ENCODE data around the gene CNTNAP5.

CNTNAP5 gene

DNA sequence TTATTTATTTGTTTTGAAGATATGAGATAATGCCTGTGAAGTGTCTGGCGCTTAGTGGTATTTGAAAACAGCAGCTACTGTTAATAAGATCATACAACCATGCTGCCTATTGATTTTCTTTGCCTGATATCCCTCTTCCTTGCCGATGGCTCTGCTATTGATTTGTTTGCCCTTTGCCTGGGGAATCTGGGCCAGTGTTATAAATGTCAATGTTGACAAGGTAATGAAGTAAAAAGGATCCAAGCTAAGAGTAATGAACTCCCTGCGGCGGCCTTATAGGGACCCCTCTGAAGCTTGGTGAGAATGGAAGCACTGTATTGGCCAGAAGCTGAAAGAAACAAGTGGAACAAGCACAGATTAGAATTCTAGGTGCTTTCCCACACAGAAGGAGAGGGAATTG, 854.6 kb downstream of the CNTNAP5 start:
- DNase-seq (ENCODE audit: low read depth) = no peak
- H3K4me3 ChIP-seq (ENCODE audit: low read depth, low read length) = no peak overlapping the region
- TF ChIP-seq, protein P1, sequence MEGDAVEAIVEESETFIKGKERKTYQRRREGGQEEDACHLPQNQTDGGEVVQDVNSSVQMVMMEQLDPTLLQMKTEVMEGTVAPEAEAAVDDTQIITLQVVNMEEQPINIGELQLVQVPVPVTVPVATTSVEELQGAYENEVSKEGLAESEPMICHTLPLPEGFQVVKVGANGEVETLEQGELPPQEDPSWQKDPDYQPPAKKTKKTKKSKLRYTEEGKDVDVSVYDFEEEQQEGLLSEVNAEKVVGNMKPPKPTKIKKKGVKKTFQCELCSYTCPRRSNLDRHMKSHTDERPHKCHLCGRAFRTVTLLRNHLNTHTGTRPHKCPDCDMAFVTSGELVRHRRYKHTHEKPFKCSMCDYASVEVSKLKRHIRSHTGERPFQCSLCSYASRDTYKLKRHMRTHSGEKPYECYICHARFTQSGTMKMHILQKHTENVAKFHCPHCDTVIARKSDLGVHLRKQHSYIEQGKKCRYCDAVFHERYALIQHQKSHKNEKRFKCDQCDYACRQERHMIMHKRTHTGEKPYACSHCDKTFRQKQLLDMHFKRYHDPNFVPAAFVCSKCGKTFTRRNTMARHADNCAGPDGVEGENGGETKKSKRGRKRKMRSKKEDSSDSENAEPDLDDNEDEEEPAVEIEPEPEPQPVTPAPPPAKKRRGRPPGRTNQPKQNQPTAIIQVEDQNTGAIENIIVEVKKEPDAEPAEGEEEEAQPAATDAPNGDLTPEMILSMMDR (IDR thresholded peaks at IDR 0.05; ENCODE audit: control insufficient read depth, extremely low read depth, insufficient read depth) = no peak

DNA sequence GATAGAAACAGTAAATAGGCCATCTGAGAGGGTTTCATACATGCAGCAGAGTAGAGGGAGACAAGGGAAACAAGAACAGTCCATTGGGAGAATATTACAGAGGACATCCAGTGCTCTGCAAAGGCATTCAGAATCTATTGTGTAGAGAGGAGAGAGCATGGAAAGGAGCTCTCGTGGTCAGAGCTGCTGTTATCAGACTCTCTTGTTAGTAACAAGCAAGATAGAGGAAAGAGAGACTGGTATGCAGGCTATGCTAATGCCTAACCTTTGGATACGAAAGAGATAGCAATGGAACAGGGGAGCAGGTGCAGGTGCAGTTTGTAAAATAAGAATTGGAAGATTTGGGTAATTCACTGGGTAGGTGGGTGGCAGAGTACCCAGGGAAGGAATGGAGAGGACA, 855.9 kb downstream of the CNTNAP5 start:
- DNase-seq (ENCODE audit: low read depth) = no peak
- H3K4me3 ChIP-seq (ENCODE audit: low read depth, low read length) = no peak overlapping the region

DNA sequence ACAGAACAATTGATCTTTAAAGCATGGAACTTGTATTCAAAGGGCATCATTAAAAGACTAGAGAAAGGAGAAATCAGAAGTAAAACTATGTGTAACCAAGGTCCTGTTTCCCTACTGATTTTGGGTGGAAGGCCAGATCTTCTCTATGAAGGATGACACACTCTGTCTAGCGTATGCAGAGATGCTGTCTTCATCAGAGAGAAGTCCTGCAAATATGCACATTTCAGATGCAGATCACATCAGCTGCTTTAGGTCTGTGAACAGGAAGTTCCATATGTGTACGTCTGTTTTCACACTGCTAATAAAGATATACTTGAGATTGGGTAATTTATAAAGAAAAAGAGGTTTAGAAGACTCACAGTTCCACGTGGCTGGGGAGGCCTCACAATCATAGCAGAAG, 857.3 kb downstream of the CNTNAP5 start:
- H3K4me3 ChIP-seq (ENCODE audit: low read depth, low read length) = no peak overlapping the region
- no peak for DNase-seq (ENCODE audit: low read depth)
- TF ChIP-seq, protein P1 (IDR thresholded peaks at IDR 0.05; ENCODE audit: control insufficient read depth, extremely low read depth, insufficient read depth) = no peak

More for the DNA sequence above, 855.9 kb downstream of the CNTNAP5 start:
- TF ChIP-seq, protein P1 (IDR thresholded peaks at IDR 0.05; ENCODE audit: control insufficient read depth, extremely low read depth, insufficient read depth) = no peak

DNA sequence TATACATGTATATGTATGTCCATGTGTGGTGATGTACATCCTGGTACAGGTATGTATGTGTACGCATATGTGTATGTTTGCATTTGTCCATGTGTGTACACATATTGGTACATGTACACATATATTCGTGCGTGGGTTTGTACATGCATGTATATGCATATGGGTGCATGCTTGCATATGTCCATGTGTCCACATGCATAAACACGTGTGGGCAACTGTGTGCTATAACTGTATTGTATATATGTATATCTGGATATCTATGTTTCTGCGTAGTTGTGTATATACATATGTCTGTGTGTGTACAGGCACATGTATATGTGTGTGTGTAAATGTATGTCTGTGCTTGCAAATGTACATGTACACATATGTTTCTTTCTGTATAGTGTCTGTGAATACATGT, 858.5 kb downstream of the CNTNAP5 start:
- no peak overlapping the region for H3K4me3 ChIP-seq (ENCODE audit: low read depth, low read length)
- DNase-seq (ENCODE audit: low read depth) = no peak
- TF ChIP-seq, protein P1 (IDR thresholded peaks at IDR 0.05; ENCODE audit: control insufficient read depth, extremely low read depth, insufficient read depth) = no peak

DNA sequence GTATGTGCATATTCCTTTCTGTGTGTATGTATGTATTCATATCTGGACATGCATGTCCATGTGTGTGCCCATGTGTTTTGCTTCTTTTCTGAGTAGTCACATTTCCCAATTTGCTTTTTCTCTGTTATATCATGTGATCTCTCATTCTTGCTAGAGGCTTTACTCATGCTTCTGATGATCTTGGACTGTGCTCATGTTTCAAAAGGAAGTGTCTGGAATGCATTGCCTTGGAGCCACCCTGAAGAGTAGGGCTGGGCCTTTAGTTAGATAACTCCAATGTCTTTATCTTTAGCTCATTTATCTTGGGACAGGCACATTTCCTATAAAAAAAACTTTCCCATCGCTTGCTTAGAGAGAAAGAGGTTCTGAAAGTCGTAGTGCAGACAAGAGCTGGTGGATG, 859.2 kb downstream of the CNTNAP5 start:
- no peak overlapping the region for H3K4me3 ChIP-seq (ENCODE audit: low read depth, low read length)
- DNase-seq (ENCODE audit: low read depth) = no peak
- TF ChIP-seq, protein P1 (IDR thresholded peaks at IDR 0.05; ENCODE audit: control insufficient read depth, extremely low read depth, insufficient read depth) = no peak

DNA sequence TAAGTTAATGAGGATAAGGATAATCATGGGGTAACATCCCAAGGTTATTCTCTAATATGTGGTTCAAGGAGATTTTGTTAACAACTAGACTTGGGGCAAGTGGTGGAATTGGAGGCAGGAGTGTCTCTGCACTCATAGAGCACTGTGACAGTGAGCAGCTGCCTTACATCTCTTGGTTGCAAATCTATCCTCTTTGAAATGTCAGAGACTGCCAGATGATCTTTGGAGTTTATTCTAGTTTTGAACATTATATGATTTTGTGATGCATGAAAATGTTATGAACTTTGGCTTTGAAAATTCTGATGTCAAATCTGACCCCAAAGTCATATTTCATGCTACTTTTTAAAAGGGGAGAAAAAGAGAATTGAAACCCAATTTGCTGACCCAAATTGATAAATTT, 861.1 kb downstream of the CNTNAP5 start:
- TF ChIP-seq, protein P1 (IDR thresholded peaks at IDR 0.05; ENCODE audit: control insufficient read depth, extremely low read depth, insufficient read depth) = no peak
- no peak for DNase-seq (ENCODE audit: low read depth)
- no peak overlapping the region for H3K4me3 ChIP-seq (ENCODE audit: low read depth, low read length)

DNA sequence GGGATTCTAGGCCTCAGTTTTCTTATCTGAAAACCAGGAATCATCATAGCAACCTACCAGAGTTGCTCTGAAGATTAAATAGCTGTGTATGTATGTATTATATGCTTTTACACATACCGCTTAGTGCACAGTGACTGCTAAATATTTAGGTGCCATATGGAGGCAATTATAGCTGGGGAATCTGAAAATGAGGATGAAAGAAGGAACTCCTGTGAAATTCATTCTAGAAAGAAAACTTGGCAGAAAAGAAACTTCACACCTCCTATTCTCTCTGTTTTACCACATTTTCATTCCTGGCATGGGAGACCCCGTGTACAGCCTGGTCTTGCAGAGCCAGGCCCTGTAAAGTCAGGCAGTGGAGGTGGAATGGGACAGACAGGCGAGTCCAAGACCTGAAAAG, 862.4 kb downstream of the CNTNAP5 start:
- H3K4me3 ChIP-seq (ENCODE audit: low read depth, low read length) = no peak overlapping the region
- DNase-seq (ENCODE audit: low read depth) = no peak
- TF ChIP-seq, protein P1 (IDR thresholded peaks at IDR 0.05; ENCODE audit: control insufficient read depth, extremely low read depth, insufficient read depth) = no peak
